ENCODE data around the gene ROCK2. TPM values are rescaled to one million over a fixed set of nuclear protein-coding genes. Genes with fewer than 3 reads are reported as not detected.

Gene ROCK2
- total RNA-seq, 1 donor from 2014 or later = 63.5 TPM

DNA sequence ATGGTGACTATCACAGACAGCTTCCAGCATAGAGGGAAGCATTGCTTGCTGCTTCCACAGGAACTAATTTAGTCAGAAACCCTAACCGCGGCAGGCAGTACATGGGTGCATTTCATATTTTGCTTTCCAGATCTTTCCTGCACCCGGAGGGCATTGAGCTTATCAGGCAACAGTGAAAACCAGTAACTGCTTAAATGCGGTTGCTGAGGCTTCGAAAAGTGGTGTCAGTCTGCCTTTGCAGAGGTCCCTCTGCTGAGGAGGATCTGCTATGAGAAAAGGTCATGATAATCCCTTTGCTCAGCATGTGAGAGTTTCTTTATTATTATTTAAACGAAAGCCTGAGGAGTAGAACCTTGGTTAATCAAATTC, 44.6 kb upstream of the ROCK2 start:
- intact Hi-C loops (cut with DNase I) = no loop called here
- H3K27me3 ChIP-seq = no peaks in the 10 kb centered on the region
- ATAC-seq = no peak
- H3K4me3 ChIP-seq = no peak overlapping the region
- DNase-seq = no peak
- H3K27ac ChIP-seq = peak overlapping the region; percentile 37
- TF ChIP-seq, protein P1, sequence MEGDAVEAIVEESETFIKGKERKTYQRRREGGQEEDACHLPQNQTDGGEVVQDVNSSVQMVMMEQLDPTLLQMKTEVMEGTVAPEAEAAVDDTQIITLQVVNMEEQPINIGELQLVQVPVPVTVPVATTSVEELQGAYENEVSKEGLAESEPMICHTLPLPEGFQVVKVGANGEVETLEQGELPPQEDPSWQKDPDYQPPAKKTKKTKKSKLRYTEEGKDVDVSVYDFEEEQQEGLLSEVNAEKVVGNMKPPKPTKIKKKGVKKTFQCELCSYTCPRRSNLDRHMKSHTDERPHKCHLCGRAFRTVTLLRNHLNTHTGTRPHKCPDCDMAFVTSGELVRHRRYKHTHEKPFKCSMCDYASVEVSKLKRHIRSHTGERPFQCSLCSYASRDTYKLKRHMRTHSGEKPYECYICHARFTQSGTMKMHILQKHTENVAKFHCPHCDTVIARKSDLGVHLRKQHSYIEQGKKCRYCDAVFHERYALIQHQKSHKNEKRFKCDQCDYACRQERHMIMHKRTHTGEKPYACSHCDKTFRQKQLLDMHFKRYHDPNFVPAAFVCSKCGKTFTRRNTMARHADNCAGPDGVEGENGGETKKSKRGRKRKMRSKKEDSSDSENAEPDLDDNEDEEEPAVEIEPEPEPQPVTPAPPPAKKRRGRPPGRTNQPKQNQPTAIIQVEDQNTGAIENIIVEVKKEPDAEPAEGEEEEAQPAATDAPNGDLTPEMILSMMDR (IDR thresholded peaks at IDR 0.05) = no peak
- peaks cover 45% of the 10 kb centered on the region for H3K4me1 ChIP-seq
- no peaks in the 10 kb centered on the region for H3K9me3 ChIP-seq
- no peaks in the 10 kb centered on the region for H3K36me3 ChIP-seq

DNA sequence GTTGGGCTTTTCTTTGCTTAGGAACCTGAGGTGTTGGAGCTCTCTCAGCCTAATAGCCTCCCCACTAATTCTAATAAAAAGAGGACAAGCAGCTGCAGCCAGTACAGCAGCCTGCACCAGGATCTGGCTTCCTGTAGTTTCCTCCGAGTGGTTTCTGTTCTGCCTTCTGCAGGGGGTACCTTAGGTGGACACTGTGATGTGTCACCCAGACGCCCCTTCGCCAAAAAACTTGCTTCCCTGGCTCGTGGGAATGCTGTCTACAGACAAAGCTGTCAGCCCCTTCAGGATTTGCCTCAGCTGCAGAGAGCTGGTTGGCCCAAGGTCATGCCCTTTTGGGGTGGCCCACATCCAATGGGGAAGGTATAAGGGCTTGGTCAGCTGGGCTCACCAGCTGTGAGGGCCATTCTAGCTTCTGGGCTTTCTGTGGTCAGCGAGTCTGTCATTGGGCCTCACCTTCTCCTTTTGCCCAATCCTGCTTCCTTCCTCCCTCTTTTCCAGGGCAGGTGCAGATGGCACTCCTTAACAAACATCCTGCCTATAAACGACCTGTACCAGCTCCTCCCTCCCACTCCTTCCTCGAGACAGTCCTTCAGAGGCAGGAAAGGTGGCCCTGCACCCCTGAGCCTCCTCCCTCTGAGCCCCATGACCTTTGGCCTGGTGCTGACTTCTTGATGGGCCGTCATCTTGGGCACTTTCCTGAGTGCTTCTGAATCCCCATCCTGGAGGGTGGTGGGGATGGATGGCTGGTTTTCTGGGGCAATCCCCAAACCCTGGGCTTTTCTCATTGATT, 44.0 kb upstream of the ROCK2 start:
- no peaks in the 10 kb centered on the region for H3K9me3 ChIP-seq
- peak overlapping the region; percentile 51 for H3K27ac ChIP-seq
- ATAC-seq (no peak), DNase-seq (no peak)
- intact Hi-C loops (cut with DNase I) = no loop called here
- no peaks in the 10 kb centered on the region for H3K36me3 ChIP-seq
- H3K4me1 ChIP-seq = peaks cover 45% of the 10 kb centered on the region
- H3K4me3 ChIP-seq = no peak overlapping the region
- no peaks in the 10 kb centered on the region for H3K27me3 ChIP-seq
- TF ChIP-seq, protein P1 (IDR thresholded peaks at IDR 0.05) = no peak

DNA sequence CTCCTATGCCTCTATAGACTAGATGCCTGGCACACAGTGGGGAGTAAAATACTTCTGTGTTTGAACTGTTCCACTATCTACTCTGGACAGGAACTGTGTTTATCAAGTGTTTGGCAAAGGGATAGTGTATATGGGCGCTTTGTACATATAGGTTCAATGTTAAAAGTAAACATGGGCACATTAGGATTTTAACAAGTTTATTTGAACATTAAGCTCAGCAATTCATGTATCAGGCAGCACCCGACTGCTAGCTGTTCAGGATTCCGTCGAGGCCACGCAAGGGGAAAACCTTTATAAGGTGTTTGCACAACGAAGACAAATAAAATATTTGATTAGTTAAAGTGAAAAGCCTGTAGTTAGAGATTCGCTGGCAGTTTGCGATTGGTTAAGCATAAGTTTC, 43.4 kb upstream of the ROCK2 start:
- peak; percentile 19 for ATAC-seq
- Histone ChIP-seq H3K36me3 (no peaks in the 10 kb centered on the region), H3K4me1 (peaks cover 45% of the 10 kb centered on the region), H3K4me3 (no peak overlapping the region), H3K9me3 (no peaks in the 10 kb centered on the region), H3K27ac (peak overlapping the region; percentile 51), H3K27me3 (no peaks in the 10 kb centered on the region)
- intact Hi-C loops (cut with DNase I) = no loop called here
- TF ChIP-seq, protein P1 (IDR thresholded peaks at IDR 0.05) = no peak
- DNase-seq = no peak

DNA sequence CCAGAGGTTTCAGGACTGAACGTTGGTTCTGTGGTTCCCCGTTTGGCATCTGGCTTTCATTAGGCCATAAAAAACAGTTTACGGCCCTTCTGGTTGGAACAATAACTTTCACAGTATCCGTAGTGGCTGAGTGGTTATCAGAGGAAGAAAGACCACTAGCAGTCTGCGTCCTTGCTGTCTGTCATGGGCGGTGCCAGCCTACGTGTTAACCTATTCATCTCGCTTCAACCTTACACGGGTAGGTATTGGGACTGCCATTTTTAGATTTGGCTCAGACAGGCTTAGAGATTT, 42.6 kb upstream of the ROCK2 start:
- intact Hi-C loops (cut with DNase I) = no loop called here
- H3K27ac ChIP-seq = no peak overlapping the region
- H3K4me3 ChIP-seq = no peak overlapping the region
- H3K36me3 ChIP-seq = no peaks in the 10 kb centered on the region
- ATAC-seq (no peak), DNase-seq (no peak)
- TF ChIP-seq, protein P1 (IDR thresholded peaks at IDR 0.05) = no peak
- H3K27me3 ChIP-seq = no peaks in the 10 kb centered on the region
- no peaks in the 10 kb centered on the region for H3K9me3 ChIP-seq
- peaks cover 45% of the 10 kb centered on the region for H3K4me1 ChIP-seq

DNA sequence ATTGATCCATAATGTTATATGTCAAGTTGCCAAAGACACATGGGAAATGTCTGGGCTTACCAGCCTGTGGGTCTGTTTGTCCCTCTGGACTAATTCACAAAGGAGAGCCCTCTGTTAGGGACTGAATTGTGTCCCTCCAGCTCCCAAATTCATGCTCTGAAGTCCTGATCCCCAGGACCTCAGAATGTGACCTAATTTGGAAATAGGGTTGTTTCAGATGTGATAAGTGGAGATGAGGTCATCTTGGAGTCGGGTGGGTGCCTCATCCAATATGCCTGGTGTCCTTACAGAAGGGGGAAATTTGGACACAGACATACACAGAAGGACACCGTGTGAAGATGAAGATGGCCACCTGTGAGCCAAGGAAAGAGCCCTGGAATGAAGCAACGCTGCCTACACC, 41.4 kb upstream of the ROCK2 start:
- Histone ChIP-seq H3K4me3 (no peak overlapping the region), H3K4me1 (peaks cover 39% of the 10 kb centered on the region), H3K27ac (no peak overlapping the region), H3K9me3 (no peaks in the 10 kb centered on the region), H3K27me3 (no peaks in the 10 kb centered on the region), H3K36me3 (no peaks in the 10 kb centered on the region)
- DNase-seq (no peak), ATAC-seq (no peak)
- intact Hi-C loops (cut with DNase I) = no loop called here
- TF ChIP-seq, protein P1 (IDR thresholded peaks at IDR 0.05) = no peak

DNA sequence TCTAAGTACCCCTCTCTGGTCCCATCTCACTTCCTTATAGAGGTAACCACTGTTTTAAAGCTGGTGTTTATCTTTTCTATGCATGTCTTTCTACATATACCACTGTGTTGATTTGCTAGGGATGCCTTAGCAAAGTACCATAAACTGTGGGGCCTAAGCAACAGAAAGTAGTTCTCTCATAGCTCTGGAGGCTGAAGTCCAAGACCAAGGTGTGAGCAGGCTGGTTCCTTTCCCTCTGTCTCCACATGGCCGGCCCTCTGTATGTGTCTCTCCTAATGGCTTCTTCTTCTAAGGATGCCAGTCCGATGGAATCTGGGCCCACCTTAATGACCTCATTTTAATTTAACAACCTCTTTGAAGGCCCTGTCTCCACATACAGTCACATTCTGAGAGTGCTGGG, 40.8 kb upstream of the ROCK2 start:
- intact Hi-C loops (cut with DNase I) = no loop called here
- H3K4me1 ChIP-seq = peaks cover 38% of the 10 kb centered on the region
- H3K9me3 ChIP-seq = no peaks in the 10 kb centered on the region
- ATAC-seq = no peak
- H3K36me3 ChIP-seq = no peaks in the 10 kb centered on the region
- H3K4me3 ChIP-seq = no peak overlapping the region
- no peak overlapping the region for H3K27ac ChIP-seq
- TF ChIP-seq, protein P1 (IDR thresholded peaks at IDR 0.05) = no peak
- no peak for DNase-seq
- no peaks in the 10 kb centered on the region for H3K27me3 ChIP-seq
